Upper lobe of left lung (tissue), 6 donors: ENCODE measurements around the gene WTAP. TPM values are rescaled to one million over a fixed set of nuclear protein-coding genes. Genes with fewer than 3 reads are reported as not detected.

Experiments
- ATAC-seq, 2 donors: fragments of 200-7000 bp; cut with Tn5 transposase; one replicate each; pipeline ENCODE4 v1.9.1; 2022; ENCODE audit warnings: mild to moderate bottlenecking in 2 of 2, moderate library complexity in 2 of 2; ENCODE audit not compliant: low FRiP score in 2 of 2
- DNase-seq, 2 donors: peaks; one replicate each; pipeline ENCODE4 v3.0.0-alpha.2; 2019 to 2020
- H3K27ac ChIP-seq, 4 donors: fragments of 200-600 bp; sonication (generic); one replicate each; pipeline ENCODE4 v1.5.1; 2016 to 2019
- H3K27me3 ChIP-seq, 4 donors: fragments of 200-600 bp; sonication (generic); one replicate each; pipeline ENCODE4 v1.5.1; 2017 to 2019
- H3K36me3 ChIP-seq, 4 donors: fragments of 200-600 bp; sonication (generic); one replicate each; pipeline ENCODE4 v1.5.1; 2016 to 2019
- H3K4me1 ChIP-seq, 4 donors: fragments of 200-600 bp; sonication (generic); one replicate each; pipeline ENCODE4 v1.5.1; 2018 to 2019
- H3K4me3 ChIP-seq, 4 donors: fragments of 200-600 bp; sonication (generic); one replicate each; pipeline ENCODE4 v1.5.1; 2017 to 2019; ENCODE audit warnings: mild to moderate bottlenecking in 2 of 4, moderate library complexity in 1 of 4
- H3K9me3 ChIP-seq, 4 donors: fragments of 200-600 bp; sonication (generic); one replicate each; pipeline ENCODE4 v1.5.1; 2018 to 2019
- CTCF ChIP-seq, 6 experiments: fragments of 450-650 bp in 4 of 6; fragments of 200-600 bp in 2 of 6; sonication (generic) in 2 of 6; IDR thresholded peaks; one replicate each; pipeline ENCODE4 v1.5.1; 2016 to 2019; ENCODE audit warnings: antibody characterized with exemption in 6 of 6
- EP300 ChIP-seq, 4 donors: sonication (generic); formaldehyde crosslinking; IDR thresholded peaks; one replicate each; pipeline ENCODE4 v1.5.1; 2017; ENCODE audit warnings: antibody characterized with exemption in 4 of 4, control low read depth in 2 of 4
- POLR2A ChIP-seq, 4 donors: fragments of 450-650 bp; IDR thresholded peaks; one replicate each; pipeline ENCODE4 v1.5.1; 2016 to 2017; ENCODE audit warnings: antibody characterized with exemption in 4 of 4, mild to moderate bottlenecking in 2 of 4
- POLR2AphosphoS5 ChIP-seq, 2 donors: sonication (generic); formaldehyde crosslinking; IDR thresholded peaks; one replicate each; pipeline ENCODE4 v1.5.1; 2017; ENCODE audit warnings: antibody characterized with exemption in 2 of 2
- WGBS, 2 donors: methylation state at CpG; one replicate each; pipeline ENCODE4 v1.1.5; 2017 to 2018; 5-methylcytosine and 5-hydroxymethylcytosine counted together
- total RNA-seq, 6 donors: library from RNA; depleted of rRNA in 4 of 6; stranded (reverse); fragments of >200 nt in 4 of 6; gene quantifications; one replicate each; pipeline versions ENCODE4 v1.1.0 to v1.2.1, GENCODE V29; 2016 to 2021
- donor health status: DM: no; HTN: no; CAD: no; lungs with moderate emphysema.
- donor health status: DM: no; HTN: yes; CAD: no; lungs with severe emphysema.

WTAP gene
- total RNA-seq, 6 donors from 2014 or later, result 67.0 to 123 (median 90.6) TPM

GRCh38 chr6:159761873-159762680 is 34.8 kb downstream of the WTAP start, which contains the start of gene ACAT2:
Gene ACAT2, plus strand, starts transcription at chr6:159762045. Its CDS starts 43 bp downstream, at chr6:159762088.
- TF ChIP-seq EP300 (IDR thresholded peaks at IDR 0.05), result peak in 1 of 4 donors; percentile 79
- TF ChIP-seq CTCF (IDR thresholded peaks at IDR 0.05), result peak in 5 of 6 experiments; percentile 11 to 42 (median 35)
- peak; percentile 55 to 59 for TF ChIP-seq POLR2AphosphoS5 (IDR thresholded peaks at IDR 0.05)
- TF ChIP-seq POLR2A (IDR thresholded peaks at IDR 0.05), result peak in 3 of 4 donors; percentile 61 to 78 (median 73)
- ATAC-seq (peak; percentile 99 to 100), DNase-seq (peak; percentile 98)
- Histone ChIP-seq H3K36me3 (peaks cover 0 to 43% (median 7%) of the 10 kb centered on the region in 4 donors), H3K27me3 (no peaks in the 10 kb centered on the region), H3K4me1 (peaks cover 16 to 34% (median 21%) of the 10 kb centered on the region in 4 donors), H3K4me3 (peak within 1 kb of the TSS; percentile 80 to 97 (median 89)), H3K27ac (peak within 1 kb of the TSS; percentile 92 to 98 (median 96)), H3K9me3 (no peaks in the 10 kb centered on the region)
- 0% methylated on average over 2 to 55 of the region's 76 CpGs for whole genome bisulfite sequencing, 2 donors

GRCh38 chr6:159762681-159763293 is 35.5 kb downstream of the WTAP start:
- no peak for TF ChIP-seq CTCF (IDR thresholded peaks at IDR 0.05)
- TF ChIP-seq EP300 (IDR thresholded peaks at IDR 0.05), result no peak
- TF ChIP-seq POLR2A (IDR thresholded peaks at IDR 0.05), result no peak
- no peak for TF ChIP-seq POLR2AphosphoS5 (IDR thresholded peaks at IDR 0.05)
- H3K36me3 ChIP-seq, result peaks cover 0 to 43% (median 9%) of the 10 kb centered on the region in 4 donors
- no peaks in the 10 kb centered on the region for H3K27me3 ChIP-seq
- peaks cover 16 to 34% (median 21%) of the 10 kb centered on the region in 4 donors for H3K4me1 ChIP-seq
- H3K9me3 ChIP-seq, result no peaks in the 10 kb centered on the region
- DNase-seq, result peak in 1 of 2 donors; percentile 61
- ATAC-seq, result peak; percentile 1 to 27
- peak overlapping the region; percentile 80 to 97 (median 89) for H3K4me3 ChIP-seq
- H3K27ac ChIP-seq, result peak overlapping the region; percentile 92 to 98 (median 96)
- 11 to 13% methylated on average over 16 of the region's 16 CpGs for WGBS, 2 donors

- Histone ChIP-seq H3K9me3 (no peaks in the 10 kb centered on the region), H3K4me1 (peaks cover 7 to 22% (median 9%) of the 10 kb centered on the region in 4 donors), H3K27ac (no peak overlapping the region), H3K4me3 (no peak overlapping the region), H3K36me3 (peaks cover 4 to 60% (median 32%) of the 10 kb centered on the region in 4 donors), H3K27me3 (no peaks in the 10 kb centered on the region)
- no peak for TF ChIP-seq EP300 (IDR thresholded peaks at IDR 0.05)
- no peak for TF ChIP-seq POLR2AphosphoS5 (IDR thresholded peaks at IDR 0.05)
- no peak for TF ChIP-seq POLR2A (IDR thresholded peaks at IDR 0.05)
- TF ChIP-seq CTCF (IDR thresholded peaks at IDR 0.05), result no peak
- ATAC-seq, result no peak
- no peak for DNase-seq
Observed at GRCh38 chr6:159766906-159767305, 39.6 kb downstream of the WTAP start.

GRCh38 chr6:159769470-159769869 is 42.2 kb downstream of the WTAP start:
- Histone ChIP-seq H3K27me3 (no peaks in the 10 kb centered on the region), H3K4me1 (peaks cover 0 to 3% (median 0%) of the 10 kb centered on the region in 4 donors), H3K36me3 (peaks cover 4 to 52% (median 33%) of the 10 kb centered on the region in 4 donors), H3K4me3 (no peak overlapping the region), H3K27ac (no peak overlapping the region), H3K9me3 (no peaks in the 10 kb centered on the region)
- DNase-seq (no peak), ATAC-seq (no peak)
- TF ChIP-seq POLR2A (IDR thresholded peaks at IDR 0.05), result no peak
- no peak for TF ChIP-seq EP300 (IDR thresholded peaks at IDR 0.05)
- TF ChIP-seq POLR2AphosphoS5 (IDR thresholded peaks at IDR 0.05), result no peak
- no peak for TF ChIP-seq CTCF (IDR thresholded peaks at IDR 0.05)
